Glutamatergic neuron (in vitro differentiated cells): ENCODE results near the gene SRPK2. TPM values are rescaled to one million over a fixed set of nuclear protein-coding genes. Genes with fewer than 3 reads are reported as not detected.

Source experiments
- DNase-seq: peaks from one replicate; pipeline ENCODE4 v3.0.0; 2022
- H3K27ac Mint-ChIP-seq: one replicate; pipeline ENCODE4 v1.8.0; 2020; ENCODE audit warnings: mild to moderate bottlenecking, mixed read lengths, inconsistent platforms; ENCODE audit not compliant: unreplicated experiment
- H3K27me3 Mint-ChIP-seq: one replicate; pipeline ENCODE4 v1.8.0; 2020; ENCODE audit warnings: mild to moderate bottlenecking, moderate library complexity, mixed read lengths, inconsistent platforms; ENCODE audit not compliant: unreplicated experiment
- H3K36me3 Mint-ChIP-seq: one replicate; pipeline ENCODE4 v1.8.0; 2020; ENCODE audit warnings: mild to moderate bottlenecking, mixed read lengths, inconsistent platforms; ENCODE audit not compliant: unreplicated experiment
- H3K4me1 Mint-ChIP-seq: one replicate; pipeline ENCODE4 v1.8.0; 2020; ENCODE audit warnings: mild to moderate bottlenecking, low read depth, mixed read lengths, inconsistent platforms; ENCODE audit not compliant: unreplicated experiment
- H3K4me3 Mint-ChIP-seq: one replicate; pipeline ENCODE4 v1.8.0; 2020; ENCODE audit warnings: mild to moderate bottlenecking, mixed read lengths, inconsistent platforms; ENCODE audit not compliant: unreplicated experiment
- H3K9me3 Mint-ChIP-seq: one replicate; pipeline ENCODE4 v1.8.0; 2020; ENCODE audit warnings: mild to moderate bottlenecking, moderate library complexity, mixed read lengths, inconsistent platforms; ENCODE audit not compliant: unreplicated experiment
- CTCF ChIP-seq: fragments of 200-600 bp; sonication (generic); IDR thresholded peaks from one replicate; pipeline ENCODE4 v1.5.0; 2021; ENCODE audit not compliant: partially characterized antibody, unreplicated experiment
- total RNA-seq: library from RNA; stranded (reverse); fragmentation: NEBNext Ultra II Directional; extraction: Animal tissue kit (Norgen Biotek cat#: 25700); gene quantifications from one replicate; pipeline ENCODE4 v1.2.1, GENCODE V29; 2021; ENCODE audit not compliant: unreplicated experiment

The SRPK2 gene
- total RNA-seq, 1 donor from 2014 or later = 131 TPM

DNA sequence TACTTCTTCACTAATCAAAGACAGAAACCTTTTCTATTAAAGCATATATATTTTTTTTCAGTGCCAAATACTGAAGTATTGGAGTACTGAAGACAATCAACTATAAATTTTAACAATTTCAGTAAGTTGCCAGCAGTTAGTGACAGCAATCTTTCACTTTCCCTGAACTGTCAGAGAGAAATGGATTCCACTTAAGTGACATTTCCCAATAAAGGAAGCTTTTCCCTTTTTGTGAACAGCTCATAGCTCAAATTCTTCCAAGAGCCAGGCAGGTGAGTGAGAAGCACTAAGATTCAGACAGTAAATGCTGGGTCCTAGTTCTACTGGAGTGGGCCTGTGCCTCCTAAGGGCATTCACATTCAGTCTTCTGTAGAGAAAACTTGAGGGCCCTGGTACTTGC is 142.0 kb downstream of the SRPK2 start:
- Mint-ChIP-seq H3K27me3 (peaks cover 1% of the 10 kb centered on the region), H3K36me3 (no peaks in the 10 kb centered on the region), H3K9me3 (no peaks in the 10 kb centered on the region), H3K4me1 (peaks cover 14% of the 10 kb centered on the region), H3K27ac (peak overlapping the region; percentile 45), H3K4me3 (no peak overlapping the region)
- DNase-seq = no peak
- TF ChIP-seq CTCF = no peak

DNA sequence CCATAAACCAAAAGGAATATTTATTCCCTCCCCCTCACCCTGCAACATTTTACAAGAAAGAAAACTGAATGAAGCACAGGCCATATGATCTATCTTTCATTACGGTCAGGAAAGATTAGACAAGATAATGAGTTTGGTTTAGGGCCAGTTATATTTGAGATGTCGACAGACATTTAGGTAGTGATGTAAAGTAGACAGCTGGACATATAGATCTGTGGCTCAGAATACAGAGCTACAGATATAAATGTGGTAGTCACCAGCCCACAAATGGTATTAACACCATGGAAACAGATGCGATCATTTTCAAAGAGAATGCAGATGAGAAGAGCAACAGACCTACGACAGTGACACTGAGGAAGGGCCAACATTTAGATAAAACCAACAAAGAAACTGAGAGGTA is 142.5 kb downstream of the SRPK2 start:
- DNase-seq = no peak
- Mint-ChIP-seq H3K4me1 (peaks cover 11% of the 10 kb centered on the region), H3K27me3 (peaks cover 1% of the 10 kb centered on the region), H3K9me3 (no peaks in the 10 kb centered on the region), H3K4me3 (no peak overlapping the region), H3K36me3 (no peaks in the 10 kb centered on the region), H3K27ac (no peak overlapping the region)
- no peak for TF ChIP-seq CTCF

DNA sequence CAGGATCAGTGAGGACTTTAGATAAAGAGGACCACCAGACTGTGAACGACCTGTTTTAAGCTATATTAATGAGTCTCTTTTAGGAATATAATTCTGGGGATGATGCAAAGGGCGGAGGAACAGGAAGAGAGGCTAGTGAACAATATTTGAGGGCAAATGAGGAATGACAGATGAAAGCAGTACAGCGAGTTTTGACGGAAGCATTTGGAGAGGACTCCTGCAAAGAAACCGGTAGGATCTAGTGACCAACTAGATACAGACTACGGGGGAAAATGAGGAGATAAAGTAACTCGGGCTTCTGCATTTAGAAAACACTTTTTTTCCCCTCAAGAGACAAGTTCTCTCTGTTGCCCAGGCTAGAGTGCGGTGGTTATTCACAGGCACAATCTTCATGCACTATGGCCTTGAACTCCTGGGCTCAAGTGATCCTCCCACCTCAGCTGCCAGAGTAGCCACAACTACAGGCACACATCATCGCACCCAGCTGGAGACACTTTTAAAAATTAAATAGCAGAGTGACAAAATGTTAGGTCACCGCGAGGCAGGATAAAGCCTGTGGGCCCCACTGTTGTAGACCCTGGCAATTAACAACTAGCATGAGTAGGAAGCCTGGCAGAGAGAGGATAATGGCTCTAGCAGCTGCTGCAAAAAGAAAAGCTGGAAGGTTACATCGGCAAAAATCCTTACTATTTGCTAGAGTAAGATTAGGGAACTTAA is 143.2 kb downstream of the SRPK2 start:
- H3K9me3 Mint-ChIP-seq = no peaks in the 10 kb centered on the region

DNA sequence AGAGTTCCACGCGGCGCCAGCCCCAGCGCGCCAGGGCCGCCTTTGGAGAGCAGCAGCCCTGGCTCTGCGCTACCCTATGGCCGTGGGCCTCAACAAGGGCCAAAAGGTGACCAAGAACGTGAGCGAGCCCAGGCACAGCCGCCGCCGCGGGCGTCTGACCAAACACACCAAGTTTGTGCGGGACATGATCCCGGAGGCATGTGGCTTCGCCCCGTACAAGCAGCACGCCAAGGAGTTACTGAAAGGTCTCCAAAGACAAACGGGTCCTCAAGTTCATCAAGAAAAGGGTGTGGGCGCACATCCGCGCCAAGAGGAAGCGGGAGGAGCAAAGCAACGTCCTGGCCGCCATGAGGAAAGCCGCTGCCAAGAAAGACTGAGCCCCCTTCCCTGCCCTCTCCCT is 144.1 kb downstream of the SRPK2 start:
- peaks cover 12% of the 10 kb centered on the region for H3K4me1 Mint-ChIP-seq
- no peak for TF ChIP-seq CTCF
- no peaks in the 10 kb centered on the region for H3K36me3 Mint-ChIP-seq
- no peak overlapping the region for H3K27ac Mint-ChIP-seq
- DNase-seq = no peak
- H3K9me3 Mint-ChIP-seq = no peaks in the 10 kb centered on the region
- H3K4me3 Mint-ChIP-seq = no peak overlapping the region
- H3K27me3 Mint-ChIP-seq = peaks cover 1% of the 10 kb centered on the region

More for the DNA sequence above, 143.2 kb downstream of the SRPK2 start:
- no peak for DNase-seq
- no peaks in the 10 kb centered on the region for H3K36me3 Mint-ChIP-seq
- H3K4me1 Mint-ChIP-seq = peaks cover 7% of the 10 kb centered on the region
- no peak overlapping the region for H3K4me3 Mint-ChIP-seq
- peaks cover 1% of the 10 kb centered on the region for H3K27me3 Mint-ChIP-seq
- H3K27ac Mint-ChIP-seq = no peak overlapping the region
- TF ChIP-seq CTCF = no peak

DNA sequence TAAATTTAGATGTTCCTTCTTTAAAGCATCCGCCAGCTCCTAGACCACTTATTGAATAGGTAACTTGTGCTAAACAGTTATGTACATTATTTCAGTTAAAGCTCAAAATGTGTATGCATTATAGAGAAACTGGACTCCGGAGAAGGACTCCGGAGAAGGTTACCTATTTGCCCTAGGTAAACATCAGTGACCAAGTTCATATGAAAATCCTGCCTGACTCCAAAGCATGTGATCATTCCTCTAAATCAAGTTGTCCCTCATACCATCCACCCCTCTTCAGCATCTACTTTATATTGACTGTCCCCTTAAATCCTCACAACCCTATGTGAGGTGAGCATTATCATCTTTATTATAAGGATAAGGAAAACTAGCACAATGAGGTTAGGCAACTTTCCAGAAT is 147.5 kb downstream of the SRPK2 start:
- Mint-ChIP-seq H3K27me3 (no peaks in the 10 kb centered on the region), H3K27ac (no peak overlapping the region)
- no peak for DNase-seq

More for the DNA sequence above, 147.5 kb downstream of the SRPK2 start:
- Mint-ChIP-seq H3K9me3 (no peaks in the 10 kb centered on the region), H3K4me3 (no peak overlapping the region), H3K36me3 (no peaks in the 10 kb centered on the region), H3K4me1 (peaks cover 21% of the 10 kb centered on the region)
- TF ChIP-seq CTCF = no peak
